ENCODE measurements around the gene DLX2.

DNA sequence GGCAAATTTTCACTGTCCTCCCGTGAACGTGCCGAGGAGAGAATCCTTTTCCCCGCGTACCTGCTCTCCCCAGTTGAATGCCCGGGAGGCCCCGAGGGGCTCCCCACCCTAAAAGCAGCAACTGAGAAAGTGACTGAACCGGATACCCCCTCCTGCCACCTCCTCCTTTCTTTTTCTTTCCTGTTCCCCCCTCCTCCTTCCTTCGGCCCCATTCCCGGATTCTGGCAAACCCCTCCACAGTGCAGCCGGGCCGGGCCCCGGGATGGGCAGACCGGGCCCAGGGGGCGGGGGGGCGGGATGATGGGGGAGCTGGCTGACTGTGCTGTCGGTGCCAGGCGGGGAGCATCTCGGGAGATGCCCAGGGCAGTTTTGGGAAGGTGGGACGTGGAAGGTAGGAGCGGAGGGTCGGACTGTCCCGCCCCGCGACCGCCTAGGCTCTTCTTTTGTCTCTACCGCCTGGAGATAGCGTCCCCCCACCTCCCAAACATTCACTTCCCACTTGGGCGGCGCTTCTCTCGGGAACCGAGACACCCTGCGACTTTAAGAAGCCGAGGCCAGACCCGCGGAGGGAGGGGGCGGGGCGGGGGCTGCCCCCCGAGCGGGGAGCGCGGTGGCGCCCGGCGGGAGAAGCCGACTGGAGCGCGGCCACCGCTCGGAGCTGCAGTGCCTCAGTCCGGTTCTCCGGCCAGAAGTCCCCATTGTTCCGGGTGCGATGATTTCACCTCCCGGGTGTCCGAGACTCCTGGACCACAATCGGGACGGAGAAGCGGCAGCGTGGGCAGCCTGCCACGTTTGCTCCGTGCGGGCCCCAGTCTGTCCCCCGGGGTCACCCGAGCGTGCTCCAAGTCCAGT lies 8.2 kb downstream of the DLX2 start:
- TF ChIP-seq POLR2A (IDR thresholded peaks at IDR 0.05) (no peak), EP300 (IDR thresholded peaks at IDR 0.05) (no peak)
- TF ChIP-seq, protein P1, sequence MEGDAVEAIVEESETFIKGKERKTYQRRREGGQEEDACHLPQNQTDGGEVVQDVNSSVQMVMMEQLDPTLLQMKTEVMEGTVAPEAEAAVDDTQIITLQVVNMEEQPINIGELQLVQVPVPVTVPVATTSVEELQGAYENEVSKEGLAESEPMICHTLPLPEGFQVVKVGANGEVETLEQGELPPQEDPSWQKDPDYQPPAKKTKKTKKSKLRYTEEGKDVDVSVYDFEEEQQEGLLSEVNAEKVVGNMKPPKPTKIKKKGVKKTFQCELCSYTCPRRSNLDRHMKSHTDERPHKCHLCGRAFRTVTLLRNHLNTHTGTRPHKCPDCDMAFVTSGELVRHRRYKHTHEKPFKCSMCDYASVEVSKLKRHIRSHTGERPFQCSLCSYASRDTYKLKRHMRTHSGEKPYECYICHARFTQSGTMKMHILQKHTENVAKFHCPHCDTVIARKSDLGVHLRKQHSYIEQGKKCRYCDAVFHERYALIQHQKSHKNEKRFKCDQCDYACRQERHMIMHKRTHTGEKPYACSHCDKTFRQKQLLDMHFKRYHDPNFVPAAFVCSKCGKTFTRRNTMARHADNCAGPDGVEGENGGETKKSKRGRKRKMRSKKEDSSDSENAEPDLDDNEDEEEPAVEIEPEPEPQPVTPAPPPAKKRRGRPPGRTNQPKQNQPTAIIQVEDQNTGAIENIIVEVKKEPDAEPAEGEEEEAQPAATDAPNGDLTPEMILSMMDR (IDR thresholded peaks at IDR 0.05): no peak
